CD8-positive, alpha-beta memory T cell (primary cell): ENCODE data around the gene KDM4C. TPM values are rescaled to one million over a fixed set of nuclear protein-coding genes. Genes with fewer than 3 reads are reported as not detected.

ENCODE experiments used
- CTCF ChIA-PET: fragments of 350-600 bp; sonication (Branson Sonifier 250); formaldehyde crosslinking; loops from one replicate; lab custom pipeline; 2021; ENCODE audit warnings: antibody characterized with exemption; lab: Charles Lee
- POLR2A ChIA-PET: fragments of 350-600 bp; sonication (Branson Sonifier 250); formaldehyde crosslinking; loops from one replicate; lab custom pipeline; 2021; ENCODE audit warnings: antibody characterized with exemption; lab: Charles Lee
- DNase-seq, 5 donors: peaks; one replicate each; pipeline versions ENCODE4 v3.0.0 to v3.0.0-alpha.2; 2020 to 2022; ENCODE audit warnings: mixed read lengths in 1 of 5
- H3K27ac ChIP-seq: one replicate; pipeline ENCODE4 v1.7.0; 2013; ENCODE audit warnings: low read depth, mild to moderate bottlenecking, low read length, moderate library complexity
- H3K27me3 ChIP-seq: 2 replicates; pipeline ENCODE4 v1.7.0; 2013; ENCODE audit warnings: low read length, mild to moderate bottlenecking; ENCODE audit not compliant: insufficient read depth, poor library complexity, severe bottlenecking
- H3K36me3 ChIP-seq: 2 replicates; pipeline ENCODE4 v1.7.0; 2013; ENCODE audit warnings: mild to moderate bottlenecking, low read length, moderate library complexity; ENCODE audit not compliant: insufficient read depth
- H3K4me1 ChIP-seq: 2 replicates; pipeline ENCODE4 v1.7.0; 2013; ENCODE audit warnings: mild to moderate bottlenecking, low read length, moderate library complexity; ENCODE audit not compliant: insufficient read depth
- H3K4me3 ChIP-seq: 2 replicates; pipeline ENCODE4 v1.7.0; 2013; ENCODE audit warnings: mild to moderate bottlenecking, low read length
- H3K9me3 ChIP-seq: 2 replicates; pipeline ENCODE4 v1.7.0; 2013; ENCODE audit warnings: mild to moderate bottlenecking, low read length
- H3K27ac Mint-ChIP-seq, 8 donors: one replicate each; pipeline ENCODE4 v1.8.0; 2020 to 2021; ENCODE audit warnings: mixed read lengths in 8 of 8, mild to moderate bottlenecking in 6 of 8, inconsistent platforms in 3 of 8, moderate library complexity in 3 of 8
- H3K27me3 Mint-ChIP-seq, 2 donors: one replicate each; pipeline ENCODE4 v1.8.0; 2020 to 2021; ENCODE audit warnings: mixed read lengths in 2 of 2, mild to moderate bottlenecking in 1 of 2, moderate library complexity in 1 of 2
- H3K36me3 Mint-ChIP-seq, 3 donors: one replicate each; pipeline ENCODE4 v1.8.0; 2020 to 2021; ENCODE audit warnings: mixed read lengths in 3 of 3, inconsistent platforms in 1 of 3, mild to moderate bottlenecking in 1 of 3
- H3K4me1 Mint-ChIP-seq, 3 donors: one replicate each; pipeline ENCODE4 v1.8.0; 2020 to 2021; ENCODE audit warnings: mixed read lengths in 3 of 3, inconsistent platforms in 1 of 3, mild to moderate bottlenecking in 1 of 3
- H3K4me3 Mint-ChIP-seq, 7 donors: one replicate each; pipeline ENCODE4 v1.8.0; 2020 to 2021; ENCODE audit warnings: mixed read lengths in 7 of 7, mild to moderate bottlenecking in 6 of 7, moderate library complexity in 4 of 7, inconsistent platforms in 2 of 7
- H3K9me3 Mint-ChIP-seq, 5 donors: one replicate each; pipeline ENCODE4 v1.8.0; 2020 to 2022; ENCODE audit warnings: mixed read lengths in 5 of 5, mild to moderate bottlenecking in 3 of 5, moderate library complexity in 2 of 5, inconsistent platforms in 1 of 5
- polyA plus RNA-seq: library from polyadenylated mRNA; unstranded; fragments of 300-500 nt; fragmentation: Illumina TruSeq; gene quantifications from one replicate; pipeline ENCODE4 v1.2.3, GENCODE V29; 2021
- total RNA-seq, 2 experiments: library from RNA; stranded (reverse); gene quantifications; one replicate each; pipeline ENCODE4 v1.2.3, GENCODE V29; 2021

Gene KDM4C
- total and polyA plus RNA-seq, 3 experiments from 2014 or later = 25.9 to 31.9 (median 26.8) TPM

DNA sequence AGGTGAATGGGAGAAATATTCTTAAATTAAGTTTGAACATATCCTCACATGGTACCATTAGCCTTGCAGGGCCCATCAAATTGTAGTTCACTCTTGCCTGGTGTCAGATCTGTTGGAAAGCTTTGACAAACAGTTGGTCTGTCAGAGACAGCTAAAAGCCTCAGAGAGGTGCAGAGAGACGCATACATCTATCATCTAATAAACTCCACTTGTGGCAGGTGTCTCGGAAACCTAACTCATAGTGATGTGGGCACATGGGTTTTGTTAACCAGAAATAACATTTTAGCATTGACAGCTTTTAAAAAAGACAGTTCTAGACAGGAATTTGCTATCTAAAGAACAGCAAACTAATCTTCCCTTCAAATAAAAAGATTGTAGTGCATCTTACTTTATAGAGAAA lies 315.9 kb downstream of the KDM4C start:
- Histone ChIP-seq H3K4me1 (no peaks in the 10 kb centered on the region), H3K9me3 (no peaks in the 10 kb centered on the region), H3K27ac (no peak overlapping the region), H3K27me3 (no peaks in the 10 kb centered on the region), H3K4me3 (no peak overlapping the region), H3K36me3 (peaks cover 9% of the 10 kb centered on the region)
- H3K27ac Mint-ChIP-seq = peak overlapping the region in 1 of 8 donors; percentile 36
- peaks cover 0 to 4% (median 0%) of the 10 kb centered on the region in 3 donors for H3K4me1 Mint-ChIP-seq
- CTCF ChIA-PET = no interaction called here
- POLR2A ChIA-PET = no interaction called here
- H3K9me3 Mint-ChIP-seq = no peaks in the 10 kb centered on the region
- H3K4me3 Mint-ChIP-seq = no peak overlapping the region
- H3K27me3 Mint-ChIP-seq = no peaks in the 10 kb centered on the region
- H3K36me3 Mint-ChIP-seq = peaks cover 14 to 75% (median 31%) of the 10 kb centered on the region in 3 donors
- no peak for DNase-seq

GRCh38 chr9:7075154-7075553 lies 317.4 kb downstream of the KDM4C start:
- no peak for DNase-seq
- H3K27ac ChIP-seq = no peak overlapping the region
- H3K36me3 Mint-ChIP-seq = peaks cover 14 to 82% (median 31%) of the 10 kb centered on the region in 3 donors
- H3K27me3 Mint-ChIP-seq = no peaks in the 10 kb centered on the region
- no peaks in the 10 kb centered on the region for H3K4me1 ChIP-seq
- peaks cover 9% of the 10 kb centered on the region for H3K36me3 ChIP-seq
- no peak overlapping the region for H3K4me3 ChIP-seq
- H3K27ac Mint-ChIP-seq = peak overlapping the region in 1 of 8 donors; percentile 68
- no peaks in the 10 kb centered on the region for H3K27me3 ChIP-seq
- no peak overlapping the region for H3K4me3 Mint-ChIP-seq
- H3K9me3 Mint-ChIP-seq = no peaks in the 10 kb centered on the region
- no peaks in the 10 kb centered on the region for H3K4me1 Mint-ChIP-seq
- CTCF ChIA-PET = no interaction called here
- no peaks in the 10 kb centered on the region for H3K9me3 ChIP-seq
- POLR2A ChIA-PET = no interaction called here

GRCh38 chr9:7079051-7079450 lies 321.3 kb downstream of the KDM4C start:
- no peak overlapping the region for H3K27ac ChIP-seq
- ChIA-PET POLR2A (no interaction called here), CTCF (no interaction called here)
- no peaks in the 10 kb centered on the region for H3K4me1 Mint-ChIP-seq
- H3K36me3 ChIP-seq = peaks cover 9% of the 10 kb centered on the region
- no peaks in the 10 kb centered on the region for H3K9me3 ChIP-seq
- H3K36me3 Mint-ChIP-seq = peaks cover 9 to 84% (median 29%) of the 10 kb centered on the region in 3 donors
- H3K27me3 Mint-ChIP-seq = no peaks in the 10 kb centered on the region
- H3K27ac Mint-ChIP-seq = no peak overlapping the region
- no peaks in the 10 kb centered on the region for H3K27me3 ChIP-seq
- no peaks in the 10 kb centered on the region for H3K9me3 Mint-ChIP-seq
- H3K4me3 Mint-ChIP-seq = no peak overlapping the region
- no peaks in the 10 kb centered on the region for H3K4me1 ChIP-seq
- DNase-seq = no peak
- H3K4me3 ChIP-seq = no peak overlapping the region

GRCh38 chr9:7081065-7081600 lies 323.4 kb downstream of the KDM4C start:
- no peaks in the 10 kb centered on the region for H3K4me1 ChIP-seq
- H3K27ac ChIP-seq = no peak overlapping the region
- H3K27me3 ChIP-seq = no peaks in the 10 kb centered on the region
- H3K9me3 Mint-ChIP-seq = no peaks in the 10 kb centered on the region
- peaks cover 9% of the 10 kb centered on the region for H3K36me3 ChIP-seq
- no peak for DNase-seq
- peaks cover 8 to 79% (median 22%) of the 10 kb centered on the region in 3 donors for H3K36me3 Mint-ChIP-seq
- ChIA-PET POLR2A (no interaction called here), CTCF (no interaction called here)
- H3K27ac Mint-ChIP-seq = no peak overlapping the region
- no peak overlapping the region for H3K4me3 Mint-ChIP-seq
- H3K4me1 Mint-ChIP-seq = peaks cover 0 to 4% (median 0%) of the 10 kb centered on the region in 3 donors
- H3K9me3 ChIP-seq = no peaks in the 10 kb centered on the region
- no peaks in the 10 kb centered on the region for H3K27me3 Mint-ChIP-seq
- H3K4me3 ChIP-seq = no peak overlapping the region

DNA sequence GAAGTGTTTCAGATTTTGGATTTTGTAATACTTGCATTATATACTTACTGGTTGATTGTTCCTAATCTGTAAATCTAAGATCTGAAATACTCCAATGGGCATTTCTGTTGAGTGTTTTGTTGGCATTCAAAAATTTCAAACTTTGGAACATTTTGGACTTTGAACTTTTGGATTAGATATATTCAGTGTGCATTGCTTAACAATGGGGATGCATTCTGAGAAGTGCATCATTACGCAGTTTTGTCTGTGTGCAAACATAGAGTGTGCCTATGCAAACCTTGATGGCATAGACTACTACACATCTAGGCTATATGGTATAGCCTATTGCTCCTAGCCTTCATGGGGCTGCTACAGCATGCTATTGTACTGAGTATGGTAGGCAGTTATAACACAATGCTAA lies 325.4 kb downstream of the KDM4C start:
- ChIA-PET CTCF (no interaction called here), POLR2A (no interaction called here)
- no peak for DNase-seq
- H3K27ac ChIP-seq = no peak overlapping the region
- no peaks in the 10 kb centered on the region for H3K9me3 ChIP-seq
- H3K27ac Mint-ChIP-seq = no peak overlapping the region
- H3K36me3 Mint-ChIP-seq = peaks cover 7 to 77% (median 17%) of the 10 kb centered on the region in 3 donors
- no peak overlapping the region for H3K4me3 ChIP-seq
- H3K36me3 ChIP-seq = peaks cover 5% of the 10 kb centered on the region
- H3K27me3 Mint-ChIP-seq = no peaks in the 10 kb centered on the region
- H3K4me3 Mint-ChIP-seq = no peak overlapping the region
- H3K4me1 ChIP-seq = no peaks in the 10 kb centered on the region
- no peaks in the 10 kb centered on the region for H3K27me3 ChIP-seq
- peaks cover 0 to 4% (median 0%) of the 10 kb centered on the region in 3 donors for H3K4me1 Mint-ChIP-seq
- no peaks in the 10 kb centered on the region for H3K9me3 Mint-ChIP-seq

GRCh38 chr9:7085357-7085756 lies 327.6 kb downstream of the KDM4C start:
- CTCF ChIA-PET = no interaction called here
- H3K9me3 ChIP-seq = no peaks in the 10 kb centered on the region
- POLR2A ChIA-PET = no interaction called here
- peaks cover 5% of the 10 kb centered on the region for H3K36me3 ChIP-seq
- Mint-ChIP-seq H3K36me3 (peaks cover 5 to 68% (median 15%) of the 10 kb centered on the region in 3 donors), H3K9me3 (no peaks in the 10 kb centered on the region), H3K27me3 (no peaks in the 10 kb centered on the region), H3K27ac (no peak overlapping the region), H3K4me1 (peaks cover 0 to 11% (median 0%) of the 10 kb centered on the region in 3 donors), H3K4me3 (no peak overlapping the region)
- H3K4me1 ChIP-seq = no peaks in the 10 kb centered on the region
- H3K27ac ChIP-seq = no peak overlapping the region
- no peak for DNase-seq
- H3K4me3 ChIP-seq = no peak overlapping the region
- no peaks in the 10 kb centered on the region for H3K27me3 ChIP-seq

- no peak overlapping the region for H3K4me3 ChIP-seq
- no peak overlapping the region for H3K27ac ChIP-seq
- Mint-ChIP-seq H3K4me3 (no peak overlapping the region), H3K36me3 (peaks cover 5 to 65% (median 19%) of the 10 kb centered on the region in 3 donors), H3K9me3 (no peaks in the 10 kb centered on the region), H3K27ac (no peak overlapping the region), H3K27me3 (no peaks in the 10 kb centered on the region), H3K4me1 (peaks cover 0 to 11% (median 0%) of the 10 kb centered on the region in 3 donors)
- no peak for DNase-seq
- H3K27me3 ChIP-seq = no peaks in the 10 kb centered on the region
- H3K9me3 ChIP-seq = no peaks in the 10 kb centered on the region
- no peaks in the 10 kb centered on the region for H3K4me1 ChIP-seq
- POLR2A ChIA-PET = no interaction called here
- H3K36me3 ChIP-seq = peaks cover 5% of the 10 kb centered on the region
- CTCF ChIA-PET = no interaction called here
Observed at GRCh38 chr9:7086389-7086788, 328.6 kb downstream of the KDM4C start.

- H3K4me1 ChIP-seq = no peaks in the 10 kb centered on the region
- DNase-seq = no peak
- CTCF ChIA-PET = no interaction called here
- H3K4me3 ChIP-seq = no peak overlapping the region
- no peak overlapping the region for H3K4me3 Mint-ChIP-seq
- H3K27me3 ChIP-seq = no peaks in the 10 kb centered on the region
- H3K27me3 Mint-ChIP-seq = no peaks in the 10 kb centered on the region
- H3K9me3 ChIP-seq = no peaks in the 10 kb centered on the region
- H3K36me3 ChIP-seq = peaks cover 5% of the 10 kb centered on the region
- no peak overlapping the region for H3K27ac Mint-ChIP-seq
- H3K9me3 Mint-ChIP-seq = no peaks in the 10 kb centered on the region
- H3K36me3 Mint-ChIP-seq = peaks cover 6 to 68% (median 29%) of the 10 kb centered on the region in 3 donors
- H3K27ac ChIP-seq = no peak overlapping the region
- POLR2A ChIA-PET = no interaction called here
- peaks cover 0 to 18% (median 0%) of the 10 kb centered on the region in 3 donors for H3K4me1 Mint-ChIP-seq
Observed at GRCh38 chr9:7088611-7089010, 330.8 kb downstream of the KDM4C start.
